ENCODE data around the gene MGAT5.
"Not testable (repeated sequence)": the region's sequence is repeated elsewhere in the genome, so short reads cannot be mapped to it uniquely, and the experiment has no call there.

Gene MGAT5

GRCh38 chr2:134468776-134469175 lies 214.9 kb downstream of the MGAT5 start:
- Histone ChIP-seq H3K9ac (ENCODE audit: low read depth, low read length, poor library complexity) (no peak overlapping the region), H2BK12ac (ENCODE audit: low read length) (no peak overlapping the region), H3K4me3 (ENCODE audit: low read length in 2 of 2) (no peak overlapping the region), H3K36me3 (replicated peaks in 1 of 2; ENCODE audit: control insufficient read depth in 2 of 2, insufficient read depth in 2 of 2, low read length in 2 of 2) (no peaks in the 10 kb centered on the region), H3K27ac (replicated peaks; ENCODE audit: low read length) (no peak overlapping the region), H2AK5ac (ENCODE audit: low read depth, low read length) (no peak overlapping the region), H4K91ac (ENCODE audit: low read depth, low read length, poor library complexity) (no peak overlapping the region), H3K9me3 (replicated peaks in 1 of 2; ENCODE audit: control insufficient read depth in 2 of 2, insufficient read depth in 1 of 2, low read depth in 1 of 2, low read length in 2 of 2) (no peaks in the 10 kb centered on the region), H2AFZ (ENCODE audit: low read length) (no peak overlapping the region), H3K27me3 (ENCODE audit: control insufficient read depth in 3 of 3, insufficient read depth in 3 of 3, low read depth in 1 of 3, low read length in 3 of 3) (no peaks in the 10 kb centered on the region), H3K4me2 (ENCODE audit: insufficient read depth, low read length, poor library complexity, severe bottlenecking) (no peak overlapping the region), H2BK120ac (ENCODE audit: low read depth, low read length) (no peak overlapping the region), H3K23ac (ENCODE audit: low read depth, low read length, poor library complexity) (no peak overlapping the region), H3K4me1 (ENCODE audit: control insufficient read depth in 2 of 2, insufficient read depth in 1 of 2, low read depth in 1 of 2, low read length in 2 of 2) (no peaks in the 10 kb centered on the region), H2BK5ac (ENCODE audit: low read length) (no peak overlapping the region), H3K18ac (ENCODE audit: low read length) (no peak overlapping the region), H3K79me1 (ENCODE audit: low read depth, low read length) (no peaks in the 10 kb centered on the region), H3K4ac (ENCODE audit: low read length) (no peak overlapping the region), H3K14ac (ENCODE audit: low read length) (peak overlapping the region; percentile 12), H4K8ac (ENCODE audit: low read depth, low read length) (no peak overlapping the region), H2BK15ac (ENCODE audit: low read length) (no peak overlapping the region)
- WGBS, 2 donors (ENCODE audit: extremely low coverage in 2 of 2, insufficient read length in 2 of 2, insufficient replicate concordance in 1 of 2) = no CpG with 5 or more reads among the region's 12 CpGs
- DNase-seq (ENCODE audit: low spot score) = no peak

GRCh38 chr2:134469516-134470115 lies 215.7 kb downstream of the MGAT5 start:
- no peaks in the 10 kb centered on the region for H3K27me3 ChIP-seq (ENCODE audit: control insufficient read depth in 3 of 3, insufficient read depth in 3 of 3, low read depth in 1 of 3, low read length in 3 of 3)
- no peak overlapping the region for H2BK12ac ChIP-seq (ENCODE audit: low read length)
- no peak overlapping the region for H4K8ac ChIP-seq (ENCODE audit: low read depth, low read length)
- H3K23ac ChIP-seq (ENCODE audit: low read depth, low read length, poor library complexity) = no peak overlapping the region
- H2BK15ac ChIP-seq (ENCODE audit: low read length) = no peak overlapping the region
- no peaks in the 10 kb centered on the region for H3K9me3 ChIP-seq (replicated peaks in 1 of 2; ENCODE audit: control insufficient read depth in 2 of 2, insufficient read depth in 1 of 2, low read depth in 1 of 2, low read length in 2 of 2)
- no peaks in the 10 kb centered on the region for H3K79me1 ChIP-seq (ENCODE audit: low read depth, low read length)
- no peak overlapping the region for H3K27ac ChIP-seq (replicated peaks; ENCODE audit: low read length)
- peak overlapping the region; percentile 29 for H3K18ac ChIP-seq (ENCODE audit: low read length)
- H3K9ac ChIP-seq (ENCODE audit: low read depth, low read length, poor library complexity) = no peak overlapping the region
- WGBS, 2 donors (ENCODE audit: extremely low coverage in 2 of 2, insufficient read length in 2 of 2, insufficient replicate concordance in 1 of 2) = no CpG with 5 or more reads among the region's 25 CpGs
- DNase-seq (ENCODE audit: low spot score) = no peak
- H3K4me1 ChIP-seq (ENCODE audit: control insufficient read depth in 2 of 2, insufficient read depth in 1 of 2, low read depth in 1 of 2, low read length in 2 of 2) = no peaks in the 10 kb centered on the region
- H3K14ac ChIP-seq (ENCODE audit: low read length) = peak overlapping the region; percentile 39
- no peak overlapping the region for H4K91ac ChIP-seq (ENCODE audit: low read depth, low read length, poor library complexity)
- H3K36me3 ChIP-seq (replicated peaks in 1 of 2; ENCODE audit: control insufficient read depth in 2 of 2, insufficient read depth in 2 of 2, low read length in 2 of 2) = no peaks in the 10 kb centered on the region
- H3K4me3 ChIP-seq (ENCODE audit: low read length in 2 of 2) = no peak overlapping the region
- no peak overlapping the region for H2AFZ ChIP-seq (ENCODE audit: low read length)
- H2BK120ac ChIP-seq (ENCODE audit: low read depth, low read length) = no peak overlapping the region
- H3K4ac ChIP-seq (ENCODE audit: low read length) = no peak overlapping the region
- no peak overlapping the region for H2AK5ac ChIP-seq (ENCODE audit: low read depth, low read length)
- no peak overlapping the region for H2BK5ac ChIP-seq (ENCODE audit: low read length)
- H3K4me2 ChIP-seq (ENCODE audit: insufficient read depth, low read length, poor library complexity, severe bottlenecking) = no peak overlapping the region

- Histone ChIP-seq H3K79me1 (ENCODE audit: low read depth, low read length) (no peaks in the 10 kb centered on the region), H3K14ac (ENCODE audit: low read length) (no peak overlapping the region)
Measured at GRCh38 chr2:134470561-134471168, 216.8 kb downstream of the MGAT5 start.

GRCh38 chr2:134476982-134477381 lies 223.1 kb downstream of the MGAT5 start:
- H3K4me3 ChIP-seq (ENCODE audit: low read length in 2 of 2); H3K14ac ChIP-seq (ENCODE audit: low read length); H4K8ac ChIP-seq (ENCODE audit: low read depth, low read length); H2BK120ac ChIP-seq (ENCODE audit: low read depth, low read length); H3K4me2 ChIP-seq (ENCODE audit: insufficient read depth, low read length, poor library complexity, severe bottlenecking); H4K91ac ChIP-seq (ENCODE audit: low read depth, low read length, poor library complexity); H3K18ac ChIP-seq (ENCODE audit: low read length); H3K9ac ChIP-seq (ENCODE audit: low read depth, low read length, poor library complexity); H2BK5ac ChIP-seq (ENCODE audit: low read length); H3K4ac ChIP-seq (ENCODE audit: low read length); H2AK5ac ChIP-seq (ENCODE audit: low read depth, low read length); H3K4me1 ChIP-seq (ENCODE audit: control insufficient read depth in 2 of 2, insufficient read depth in 1 of 2, low read depth in 1 of 2, low read length in 2 of 2); H2BK15ac ChIP-seq (ENCODE audit: low read length); H2AFZ ChIP-seq (ENCODE audit: low read length); DNase-seq (ENCODE audit: low spot score); H3K27me3 ChIP-seq (ENCODE audit: control insufficient read depth in 3 of 3, insufficient read depth in 3 of 3, low read depth in 1 of 3, low read length in 3 of 3); H3K9me3 ChIP-seq (replicated peaks in 1 of 2; ENCODE audit: control insufficient read depth in 2 of 2, insufficient read depth in 1 of 2, low read depth in 1 of 2, low read length in 2 of 2); H2BK12ac ChIP-seq (ENCODE audit: low read length); H3K79me1 ChIP-seq (ENCODE audit: low read depth, low read length); H3K23ac ChIP-seq (ENCODE audit: low read depth, low read length, poor library complexity); H3K36me3 ChIP-seq (replicated peaks in 1 of 2; ENCODE audit: control insufficient read depth in 2 of 2, insufficient read depth in 2 of 2, low read length in 2 of 2); H3K27ac ChIP-seq (replicated peaks; ENCODE audit: low read length): not testable (repeated sequence)
- WGBS, 2 donors (ENCODE audit: extremely low coverage in 2 of 2, insufficient read length in 2 of 2, insufficient replicate concordance in 1 of 2) = no CpG with 5 or more reads among the region's 8 CpGs

More at GRCh38 chr2:134470561-134471168, 216.8 kb downstream of the MGAT5 start:
- Histone ChIP-seq H3K4me1 (ENCODE audit: control insufficient read depth in 2 of 2, insufficient read depth in 1 of 2, low read depth in 1 of 2, low read length in 2 of 2) (no peaks in the 10 kb centered on the region), H3K36me3 (replicated peaks in 1 of 2; ENCODE audit: control insufficient read depth in 2 of 2, insufficient read depth in 2 of 2, low read length in 2 of 2) (no peaks in the 10 kb centered on the region), H2BK5ac (ENCODE audit: low read length) (no peak overlapping the region), H3K9ac (ENCODE audit: low read depth, low read length, poor library complexity) (no peak overlapping the region), H3K27me3 (ENCODE audit: control insufficient read depth in 3 of 3, insufficient read depth in 3 of 3, low read depth in 1 of 3, low read length in 3 of 3) (no peaks in the 10 kb centered on the region), H4K8ac (ENCODE audit: low read depth, low read length) (no peak overlapping the region), H3K23ac (ENCODE audit: low read depth, low read length, poor library complexity) (no peak overlapping the region), H2AK5ac (ENCODE audit: low read depth, low read length) (no peak overlapping the region), H3K27ac (replicated peaks; ENCODE audit: low read length) (no peak overlapping the region), H3K9me3 (replicated peaks in 1 of 2; ENCODE audit: control insufficient read depth in 2 of 2, insufficient read depth in 1 of 2, low read depth in 1 of 2, low read length in 2 of 2) (no peaks in the 10 kb centered on the region), H2BK15ac (ENCODE audit: low read length) (no peak overlapping the region), H3K4me2 (ENCODE audit: insufficient read depth, low read length, poor library complexity, severe bottlenecking) (no peak overlapping the region), H2BK120ac (ENCODE audit: low read depth, low read length) (no peak overlapping the region), H2AFZ (ENCODE audit: low read length) (no peak overlapping the region), H4K91ac (ENCODE audit: low read depth, low read length, poor library complexity) (no peak overlapping the region), H3K4me3 (ENCODE audit: low read length in 2 of 2) (no peak overlapping the region), H3K18ac (ENCODE audit: low read length) (no peak overlapping the region), H3K4ac (ENCODE audit: low read length) (no peak overlapping the region), H2BK12ac (ENCODE audit: low read length) (no peak overlapping the region)
- no CpG with 5 or more reads among the region's 8 CpGs for WGBS, 2 donors (ENCODE audit: extremely low coverage in 2 of 2, insufficient read length in 2 of 2, insufficient replicate concordance in 1 of 2)
- no peak for DNase-seq (ENCODE audit: low spot score)
